ENCODE results near the gene MCF2L2. TPM values are rescaled to one million over a fixed set of nuclear protein-coding genes. Genes with fewer than 3 reads are reported as not detected.

MCF2L2 gene
- total RNA-seq, 1 experiment from 2014 or later, result 3.9 TPM

- no peak for TF ChIP-seq CTCF (IDR thresholded peaks at IDR 0.05; ENCODE audit: insufficient read depth in 1 of 2, low read depth in 1 of 2, low read length in 1 of 2, severe bottlenecking in 1 of 2, unreplicated experiment in 1 of 2)
- Mint-ChIP-seq H3K4me1 (ENCODE audit: low read depth, unreplicated experiment) (peaks cover 3% of the 10 kb centered on the region), H3K4me3 (ENCODE audit: unreplicated experiment) (no peak overlapping the region), H3K36me3 (ENCODE audit: insufficient read depth, unreplicated experiment) (no peaks in the 10 kb centered on the region), H3K27ac (ENCODE audit: unreplicated experiment) (no peak overlapping the region), H3K9me3 (ENCODE audit: unreplicated experiment) (no peaks in the 10 kb centered on the region), H3K27me3 (ENCODE audit: insufficient read depth, unreplicated experiment) (no peaks in the 10 kb centered on the region)
- Histone ChIP-seq H3K27me3 (replicated peaks; ENCODE audit: control insufficient read depth, insufficient read depth, low read length) (no peaks in the 10 kb centered on the region; the same call in 1 of the 2 replicates), H3K36me3 (ENCODE audit: control insufficient read depth, insufficient read depth, low read length) (no peaks in the 10 kb centered on the region; the same call in 1 of the 2 replicates), H3K9me3 (no peaks in the 10 kb centered on the region), H3K4me3 (ENCODE audit: low read depth, low read length) (no peak overlapping the region), H3K4me1 (0 out of 2 replicates have a peak, but pooled peaks cover 1% of the 10 kb centered on the region)
- intact Hi-C loops (cut with micrococcal nuclease; ENCODE audit: unreplicated experiment), result no loop called here
- CTCF ChIA-PET, result no interaction called here
- DNase-seq, result no peak
- BruUV-seq (replicated peaks), result no TSS peak
- POLR2A ChIA-PET, result no interaction called here
Measured at GRCh38 chr3:183370391-183370790, 58.0 kb downstream of the MCF2L2 start.

GRCh38 chr3:183369627-183370026 lies 58.8 kb downstream of the MCF2L2 start:
- Mint-ChIP-seq H3K4me1 (ENCODE audit: low read depth, unreplicated experiment) (no peaks in the 10 kb centered on the region), H3K36me3 (ENCODE audit: insufficient read depth, unreplicated experiment) (no peaks in the 10 kb centered on the region), H3K9me3 (ENCODE audit: unreplicated experiment) (no peaks in the 10 kb centered on the region), H3K4me3 (ENCODE audit: unreplicated experiment) (no peak overlapping the region), H3K27me3 (ENCODE audit: insufficient read depth, unreplicated experiment) (no peaks in the 10 kb centered on the region), H3K27ac (ENCODE audit: unreplicated experiment) (no peak overlapping the region)
- TF ChIP-seq CTCF (IDR thresholded peaks at IDR 0.05; ENCODE audit: insufficient read depth in 1 of 2, low read depth in 1 of 2, low read length in 1 of 2, severe bottlenecking in 1 of 2, unreplicated experiment in 1 of 2), result no peak
- Histone ChIP-seq H3K4me1 (no peaks in the 10 kb centered on the region), H3K27me3 (replicated peaks; ENCODE audit: control insufficient read depth, insufficient read depth, low read length) (no peaks in the 10 kb centered on the region; the same call in 1 of the 2 replicates), H3K36me3 (ENCODE audit: control insufficient read depth, insufficient read depth, low read length) (no peaks in the 10 kb centered on the region; the same call in 1 of the 2 replicates), H3K4me3 (ENCODE audit: low read depth, low read length) (no peak overlapping the region), H3K9me3 (no peaks in the 10 kb centered on the region)
- no TSS peak for BruUV-seq (replicated peaks)
- ChIA-PET CTCF (no interaction called here), POLR2A (no interaction called here)
- DNase-seq, result no peak
- intact Hi-C loops (cut with micrococcal nuclease; ENCODE audit: unreplicated experiment), result no loop called here

- Mint-ChIP-seq H3K27ac (ENCODE audit: unreplicated experiment) (no peak overlapping the region), H3K9me3 (ENCODE audit: unreplicated experiment) (no peaks in the 10 kb centered on the region), H3K4me3 (ENCODE audit: unreplicated experiment) (no peak overlapping the region), H3K27me3 (ENCODE audit: insufficient read depth, unreplicated experiment) (no peaks in the 10 kb centered on the region), H3K36me3 (ENCODE audit: insufficient read depth, unreplicated experiment) (no peaks in the 10 kb centered on the region), H3K4me1 (ENCODE audit: low read depth, unreplicated experiment) (no peaks in the 10 kb centered on the region)
- H3K9me3 ChIP-seq, result no peaks in the 10 kb centered on the region
- H3K27me3 ChIP-seq (replicated peaks; ENCODE audit: control insufficient read depth, insufficient read depth, low read length), result no peaks in the 10 kb centered on the region; the same call in 1 of the 2 replicates
- no TSS peak for BruUV-seq (replicated peaks)
- no peaks in the 10 kb centered on the region for H3K4me1 ChIP-seq
- H3K36me3 ChIP-seq (ENCODE audit: control insufficient read depth, insufficient read depth, low read length), result no peaks in the 10 kb centered on the region; the same call in 1 of the 2 replicates
- intact Hi-C loops (cut with micrococcal nuclease; ENCODE audit: unreplicated experiment), result no loop called here
- ChIA-PET CTCF (no interaction called here), POLR2A (no interaction called here)
- no peak for DNase-seq
- no peak for TF ChIP-seq CTCF (IDR thresholded peaks at IDR 0.05; ENCODE audit: insufficient read depth in 1 of 2, low read depth in 1 of 2, low read length in 1 of 2, severe bottlenecking in 1 of 2, unreplicated experiment in 1 of 2)
- H3K4me3 ChIP-seq (ENCODE audit: low read depth, low read length), result no peak overlapping the region
Measured at GRCh38 chr3:183369117-183369516, 59.3 kb downstream of the MCF2L2 start.

Data from Caco-2 (cell line).